ENCODE measurements around the gene ZNF512B.
A peak's percentile ranks its signal among the peaks of the same experiment; 100 is the strongest.

The ZNF512B gene

DNA sequence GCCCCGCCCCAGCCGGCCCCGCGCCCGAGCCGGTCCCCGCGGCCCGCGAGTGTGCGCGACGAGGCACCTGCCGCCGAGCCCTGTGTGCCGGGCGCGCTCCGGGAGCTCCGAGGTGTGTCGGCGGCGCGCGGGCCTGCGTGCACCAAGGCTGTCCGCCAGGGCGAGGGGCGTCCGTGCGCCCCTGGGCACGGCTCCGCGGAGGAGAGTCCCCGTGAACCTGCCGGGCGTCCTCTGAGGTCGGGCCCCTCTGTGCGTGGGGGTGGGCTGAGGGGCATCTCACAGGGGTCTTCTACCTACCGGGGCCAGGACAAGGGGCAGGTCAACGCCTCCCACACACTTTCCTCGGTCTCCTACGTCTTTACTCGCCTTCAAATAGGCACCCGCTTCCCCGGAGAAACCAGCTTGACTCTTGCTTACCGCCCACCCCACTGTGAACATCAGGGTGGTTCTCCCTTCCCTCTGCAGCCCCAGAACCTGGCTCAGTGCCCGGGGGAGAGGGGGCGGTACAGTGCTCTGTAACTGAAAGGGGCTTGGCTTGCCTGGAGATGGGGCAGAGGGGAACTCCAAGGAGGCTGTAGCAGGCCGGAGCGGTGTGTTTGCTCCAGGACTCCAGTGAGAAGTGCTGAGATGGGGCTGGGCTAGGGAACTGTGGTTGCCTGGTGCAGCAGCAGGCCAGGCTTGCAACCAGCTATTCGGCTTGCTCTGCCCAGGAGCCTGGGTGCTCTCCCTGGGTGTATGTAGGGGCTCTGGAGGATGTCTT is 10.0 kb upstream of the ZNF512B start, which contains the start of gene SAMD10:
TSS of gene SAMD10 (minus strand) at position 86 of the 760 bp plus-strand sequence. CDS start 175 bp downstream, outside the sequence.
- Histone ChIP-seq H3K27me3 (ENCODE audit: insufficient read depth, low read length, poor library complexity) (no peaks in the 10 kb centered on the region), H2BK5ac (ENCODE audit: low read length) (no peak within 1 kb of the TSS), H3K27ac (ENCODE audit: low read depth, low read length) (no peak within 1 kb of the TSS), H2BK120ac (ENCODE audit: low read depth, low read length) (no peak within 1 kb of the TSS), H3K4ac (ENCODE audit: low read depth, low read length) (peak within 1 kb of the TSS; percentile 49), H3K79me1 (ENCODE audit: low read length) (peaks cover 13% of the 10 kb centered on the region), H3K4me2 (ENCODE audit: low read length) (peak within 1 kb of the TSS; percentile 93), H3K23ac (ENCODE audit: low read length) (peak within 1 kb of the TSS; percentile 80), H3K56ac (ENCODE audit: low read length) (peak within 1 kb of the TSS; percentile 88), H3K4me1 (ENCODE audit: control insufficient read depth, low read depth, low read length) (peaks cover 4% of the 10 kb centered on the region), H3K9ac (ENCODE audit: low read length) (peak within 1 kb of the TSS; percentile 79), H3K79me2 (ENCODE audit: control insufficient read depth, insufficient read depth, low read length) (peaks cover 13% of the 10 kb centered on the region), H4K5ac (ENCODE audit: low read length) (peak within 1 kb of the TSS; percentile 26), H3K36me3 (ENCODE audit: control insufficient read depth, insufficient read depth, low read length) (peaks cover 2% of the 10 kb centered on the region), H4K8ac (ENCODE audit: low read depth, low read length) (no peak within 1 kb of the TSS), H3K4me3 (ENCODE audit: low read length) (peak within 1 kb of the TSS; percentile 60), H2AK5ac (ENCODE audit: low read length) (peak within 1 kb of the TSS; percentile 20), H3K18ac (ENCODE audit: low read length) (peak within 1 kb of the TSS; percentile 54), H2BK15ac (replicated peaks; ENCODE audit: low read depth) (no peak within 1 kb of the TSS)
- WGBS (ENCODE audit: extremely low coverage, insufficient coverage, low lambda C conversion rate), result no CpG with 5 or more reads among the region's 52 CpGs
- peak; percentile 42 for DNase-seq

DNA sequence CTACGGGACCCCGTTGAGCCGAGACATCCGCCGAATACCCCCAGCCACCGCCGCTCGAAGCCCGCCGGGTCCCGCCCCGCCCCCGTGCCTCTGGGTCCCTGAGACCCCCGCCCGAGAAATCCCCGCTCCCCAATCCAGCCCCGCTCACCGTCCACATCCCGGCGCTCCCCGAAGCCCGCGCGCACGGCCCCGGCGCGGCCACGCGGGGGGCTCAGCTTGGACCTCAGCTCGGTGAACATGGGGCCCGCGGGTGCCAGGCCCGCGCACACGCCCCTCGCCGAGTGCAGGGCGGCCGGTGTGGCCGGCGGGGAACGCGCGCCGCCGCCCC is 9.5 kb upstream of the ZNF512B start:
- H2BK15ac ChIP-seq (replicated peaks; ENCODE audit: low read depth), result no peak overlapping the region
- no CpG with 5 or more reads among the region's 47 CpGs for WGBS (ENCODE audit: extremely low coverage, insufficient coverage, low lambda C conversion rate)

DNA sequence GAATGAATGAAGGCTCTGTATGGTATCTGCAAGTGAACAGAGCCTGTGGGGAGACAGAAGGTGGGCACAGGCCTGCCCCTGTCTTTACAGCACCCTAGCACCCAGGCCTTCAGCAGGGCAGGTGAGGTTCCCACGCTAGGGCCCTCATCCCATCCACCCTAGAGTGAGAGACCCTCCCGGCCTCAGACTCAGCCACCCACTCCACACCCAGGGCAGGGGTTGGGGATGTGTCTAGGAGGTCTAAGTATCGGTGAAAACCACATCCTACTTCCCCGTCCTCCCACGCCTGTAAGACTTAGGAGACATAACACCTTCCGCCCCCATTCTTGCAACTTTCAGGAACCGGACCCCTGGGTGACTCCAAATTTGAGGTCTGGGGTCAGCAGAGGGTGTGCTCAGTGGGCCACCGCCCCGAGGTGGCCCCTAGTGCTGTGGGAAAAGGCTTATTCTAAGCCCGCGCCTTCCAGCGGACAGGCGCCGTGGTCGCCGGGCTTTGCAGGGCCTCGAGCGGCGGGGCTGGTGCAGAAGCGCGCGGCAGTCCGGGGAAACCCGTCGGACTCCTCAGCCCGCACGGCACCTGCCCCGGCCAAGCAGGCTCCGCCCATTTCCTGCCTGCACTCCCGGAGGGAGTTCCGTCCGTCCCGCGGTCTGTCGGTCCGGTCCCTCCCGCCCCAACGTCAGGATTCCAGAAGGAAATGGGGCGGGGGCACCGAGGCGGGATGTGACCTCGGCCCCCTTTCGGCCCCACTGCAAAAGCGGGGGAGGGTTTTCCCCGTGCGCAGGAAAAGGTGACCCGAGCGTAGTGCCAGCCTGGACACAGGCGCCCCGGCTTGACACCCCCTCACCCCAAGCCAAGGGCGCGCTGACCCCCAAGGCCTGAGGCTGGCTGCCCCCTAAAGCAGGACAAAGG is 8.8 kb upstream of the ZNF512B start:
- Histone ChIP-seq H3K27me3 (ENCODE audit: insufficient read depth, low read length, poor library complexity) (no peaks in the 10 kb centered on the region), H3K79me2 (ENCODE audit: control insufficient read depth, insufficient read depth, low read length) (peaks cover 13% of the 10 kb centered on the region), H4K8ac (ENCODE audit: low read depth, low read length) (no peak overlapping the region), H3K4me3 (ENCODE audit: low read length) (peak overlapping the region; percentile 60), H2BK5ac (ENCODE audit: low read length) (no peak overlapping the region), H2BK15ac (replicated peaks; ENCODE audit: low read depth) (no peak overlapping the region), H3K18ac (ENCODE audit: low read length) (peak overlapping the region; percentile 54), H3K36me3 (ENCODE audit: control insufficient read depth, insufficient read depth, low read length) (peaks cover 2% of the 10 kb centered on the region), H3K23ac (ENCODE audit: low read length) (no peak overlapping the region), H3K56ac (ENCODE audit: low read length) (peak overlapping the region; percentile 88), H3K9ac (ENCODE audit: low read length) (peak overlapping the region; percentile 79), H4K5ac (ENCODE audit: low read length) (no peak overlapping the region), H2AK5ac (ENCODE audit: low read length) (no peak overlapping the region), H3K4me2 (ENCODE audit: low read length) (peak overlapping the region; percentile 93), H3K79me1 (ENCODE audit: low read length) (peaks cover 13% of the 10 kb centered on the region), H2BK120ac (ENCODE audit: low read depth, low read length) (no peak overlapping the region), H3K27ac (ENCODE audit: low read depth, low read length) (no peak overlapping the region), H3K4me1 (ENCODE audit: control insufficient read depth, low read depth, low read length) (peaks cover 4% of the 10 kb centered on the region), H3K4ac (ENCODE audit: low read depth, low read length) (peak overlapping the region; percentile 49)
- peak; percentile 66 for DNase-seq
- WGBS (ENCODE audit: extremely low coverage, insufficient coverage, low lambda C conversion rate), result no CpG with 5 or more reads among the region's 52 CpGs

More for the DNA sequence above, 9.5 kb upstream of the ZNF512B start:
- Histone ChIP-seq H2BK120ac (ENCODE audit: low read depth, low read length) (no peak overlapping the region), H2AK5ac (ENCODE audit: low read length) (no peak overlapping the region), H3K4me3 (ENCODE audit: low read length) (peak overlapping the region; percentile 60), H3K4ac (ENCODE audit: low read depth, low read length) (peak overlapping the region; percentile 49), H3K9ac (ENCODE audit: low read length) (peak overlapping the region; percentile 79), H3K27ac (ENCODE audit: low read depth, low read length) (no peak overlapping the region), H3K79me2 (ENCODE audit: control insufficient read depth, insufficient read depth, low read length) (peaks cover 13% of the 10 kb centered on the region), H3K23ac (ENCODE audit: low read length) (no peak overlapping the region), H3K4me1 (ENCODE audit: control insufficient read depth, low read depth, low read length) (peaks cover 4% of the 10 kb centered on the region), H2BK5ac (ENCODE audit: low read length) (no peak overlapping the region), H3K4me2 (ENCODE audit: low read length) (peak overlapping the region; percentile 93), H3K56ac (ENCODE audit: low read length) (peak overlapping the region; percentile 88), H3K79me1 (ENCODE audit: low read length) (peaks cover 13% of the 10 kb centered on the region), H3K18ac (ENCODE audit: low read length) (peak overlapping the region; percentile 54), H4K5ac (ENCODE audit: low read length) (no peak overlapping the region), H4K8ac (ENCODE audit: low read depth, low read length) (no peak overlapping the region), H3K36me3 (ENCODE audit: control insufficient read depth, insufficient read depth, low read length) (peaks cover 2% of the 10 kb centered on the region), H3K27me3 (ENCODE audit: insufficient read depth, low read length, poor library complexity) (no peaks in the 10 kb centered on the region)
- no peak for DNase-seq

DNA sequence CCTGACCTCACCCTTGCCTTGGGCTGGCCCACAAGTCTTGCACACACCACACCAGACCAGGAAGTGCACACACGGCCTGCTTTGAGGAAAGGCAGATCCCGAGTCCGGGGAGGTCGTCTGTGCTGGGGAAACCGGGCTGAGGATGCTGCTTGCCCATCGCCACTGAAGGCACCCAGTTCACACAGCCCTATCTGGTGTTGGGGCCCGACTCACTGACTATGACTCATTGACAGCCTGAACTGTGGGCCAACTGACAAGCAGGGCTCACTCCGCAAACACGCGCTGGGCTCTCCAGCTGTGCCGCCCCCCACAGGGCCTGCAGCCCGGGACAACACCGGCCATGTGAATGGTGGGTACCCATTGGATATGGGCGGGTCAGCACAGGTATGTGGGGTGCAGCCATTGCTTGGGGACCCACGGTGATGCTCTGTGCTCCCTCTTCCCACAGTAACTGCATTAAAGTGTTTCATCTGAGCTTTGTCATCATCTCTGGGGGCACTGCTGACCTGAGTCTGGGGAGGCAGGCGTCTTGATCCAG is 8.1 kb upstream of the ZNF512B start:
- H3K18ac ChIP-seq (ENCODE audit: low read length), result no peak overlapping the region
- no peak overlapping the region for H3K4ac ChIP-seq (ENCODE audit: low read depth, low read length)
- H2BK5ac ChIP-seq (ENCODE audit: low read length), result no peak overlapping the region
- no peaks in the 10 kb centered on the region for H3K36me3 ChIP-seq (ENCODE audit: control insufficient read depth, insufficient read depth, low read length)
- H2AK5ac ChIP-seq (ENCODE audit: low read length), result no peak overlapping the region
- no peak overlapping the region for H3K23ac ChIP-seq (ENCODE audit: low read length)
- H4K8ac ChIP-seq (ENCODE audit: low read depth, low read length), result no peak overlapping the region
- H2BK120ac ChIP-seq (ENCODE audit: low read depth, low read length), result no peak overlapping the region
- H3K27ac ChIP-seq (ENCODE audit: low read depth, low read length), result no peak overlapping the region
- no peak overlapping the region for H4K5ac ChIP-seq (ENCODE audit: low read length)
- DNase-seq, result no peak
- no peak overlapping the region for H3K4me2 ChIP-seq (ENCODE audit: low read length)
- H3K27me3 ChIP-seq (ENCODE audit: insufficient read depth, low read length, poor library complexity), result no peaks in the 10 kb centered on the region
- no CpG with 5 or more reads among the region's 16 CpGs for WGBS (ENCODE audit: extremely low coverage, insufficient coverage, low lambda C conversion rate)
- H3K79me2 ChIP-seq (ENCODE audit: control insufficient read depth, insufficient read depth, low read length), result peaks cover 10% of the 10 kb centered on the region
- H3K4me3 ChIP-seq (ENCODE audit: low read length), result no peak overlapping the region
- H2BK15ac ChIP-seq (replicated peaks; ENCODE audit: low read depth), result no peak overlapping the region
- H3K4me1 ChIP-seq (ENCODE audit: control insufficient read depth, low read depth, low read length), result peaks cover 4% of the 10 kb centered on the region
- no peak overlapping the region for H3K56ac ChIP-seq (ENCODE audit: low read length)
- H3K79me1 ChIP-seq (ENCODE audit: low read length), result peaks cover 9% of the 10 kb centered on the region
- H3K9ac ChIP-seq (ENCODE audit: low read length), result no peak overlapping the region

DNA sequence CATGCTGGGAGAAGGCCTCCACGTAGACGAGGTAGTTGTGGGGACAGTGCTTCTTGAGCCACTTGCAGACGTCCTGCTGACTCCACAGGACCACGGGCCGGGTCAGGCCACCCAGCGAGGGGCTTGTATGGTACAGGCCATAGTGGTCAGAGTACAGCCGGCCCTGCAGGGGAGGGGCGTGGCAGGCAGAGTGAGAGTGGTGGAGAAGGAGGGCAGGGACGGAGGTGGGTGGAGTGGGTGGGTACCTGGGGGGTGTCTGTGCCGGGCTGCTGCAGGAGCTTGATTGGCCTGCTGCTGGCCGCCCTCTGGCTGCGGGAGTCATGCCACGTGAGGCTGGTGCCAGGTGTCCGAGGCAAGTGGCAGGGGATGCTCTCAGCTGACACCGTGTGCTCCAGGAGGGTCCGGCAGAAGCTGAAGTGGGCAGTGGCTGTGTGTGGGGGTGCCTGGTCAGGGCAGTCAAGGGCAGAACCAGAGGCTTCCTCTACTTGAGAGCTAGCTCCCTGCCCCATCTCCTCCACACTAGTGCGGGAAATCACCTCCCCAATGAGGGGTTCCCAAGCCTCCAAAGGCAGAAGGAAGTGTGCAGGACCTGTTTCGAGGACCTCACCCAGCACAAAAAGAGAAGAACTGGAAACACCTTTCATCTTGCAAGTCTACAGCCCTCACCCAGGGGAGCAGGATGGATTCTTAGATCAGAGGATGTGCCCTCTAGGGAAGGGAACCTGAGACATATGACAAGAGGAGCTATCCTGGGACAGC is 7.4 kb upstream of the ZNF512B start:
- Histone ChIP-seq H3K23ac (ENCODE audit: low read length) (no peak overlapping the region), H3K56ac (ENCODE audit: low read length) (no peak overlapping the region), H3K18ac (ENCODE audit: low read length) (no peak overlapping the region), H3K4me3 (ENCODE audit: low read length) (no peak overlapping the region), H3K4me1 (ENCODE audit: control insufficient read depth, low read depth, low read length) (peaks cover 4% of the 10 kb centered on the region), H2AK5ac (ENCODE audit: low read length) (no peak overlapping the region), H2BK15ac (replicated peaks; ENCODE audit: low read depth) (no peak overlapping the region), H4K8ac (ENCODE audit: low read depth, low read length) (no peak overlapping the region), H3K36me3 (ENCODE audit: control insufficient read depth, insufficient read depth, low read length) (no peaks in the 10 kb centered on the region), H2BK120ac (ENCODE audit: low read depth, low read length) (no peak overlapping the region), H3K27me3 (ENCODE audit: insufficient read depth, low read length, poor library complexity) (no peaks in the 10 kb centered on the region), H3K27ac (ENCODE audit: low read depth, low read length) (no peak overlapping the region), H3K79me2 (ENCODE audit: control insufficient read depth, insufficient read depth, low read length) (peaks cover 4% of the 10 kb centered on the region), H3K9ac (ENCODE audit: low read length) (no peak overlapping the region), H2BK5ac (ENCODE audit: low read length) (no peak overlapping the region), H3K4ac (ENCODE audit: low read depth, low read length) (no peak overlapping the region), H3K4me2 (ENCODE audit: low read length) (no peak overlapping the region), H3K79me1 (ENCODE audit: low read length) (peaks cover 4% of the 10 kb centered on the region), H4K5ac (ENCODE audit: low read length) (no peak overlapping the region)
- DNase-seq, result no peak
- WGBS (ENCODE audit: extremely low coverage, insufficient coverage, low lambda C conversion rate), result no CpG with 5 or more reads among the region's 18 CpGs

All from mesendoderm (in vitro differentiated cells).